OCI-M1 (cell line): ENCODE data around the gene ARHGAP19.
"Not testable (repeated sequence)": the region's sequence is repeated elsewhere in the genome, so short reads cannot be mapped to it uniquely, and the experiment has no call there.

ENCODE experiments used
- DNase-seq: peaks from one replicate; lab custom pipeline; 2025; lab: John Stamatoyannopoulos, UW

ARHGAP19 gene

DNA sequence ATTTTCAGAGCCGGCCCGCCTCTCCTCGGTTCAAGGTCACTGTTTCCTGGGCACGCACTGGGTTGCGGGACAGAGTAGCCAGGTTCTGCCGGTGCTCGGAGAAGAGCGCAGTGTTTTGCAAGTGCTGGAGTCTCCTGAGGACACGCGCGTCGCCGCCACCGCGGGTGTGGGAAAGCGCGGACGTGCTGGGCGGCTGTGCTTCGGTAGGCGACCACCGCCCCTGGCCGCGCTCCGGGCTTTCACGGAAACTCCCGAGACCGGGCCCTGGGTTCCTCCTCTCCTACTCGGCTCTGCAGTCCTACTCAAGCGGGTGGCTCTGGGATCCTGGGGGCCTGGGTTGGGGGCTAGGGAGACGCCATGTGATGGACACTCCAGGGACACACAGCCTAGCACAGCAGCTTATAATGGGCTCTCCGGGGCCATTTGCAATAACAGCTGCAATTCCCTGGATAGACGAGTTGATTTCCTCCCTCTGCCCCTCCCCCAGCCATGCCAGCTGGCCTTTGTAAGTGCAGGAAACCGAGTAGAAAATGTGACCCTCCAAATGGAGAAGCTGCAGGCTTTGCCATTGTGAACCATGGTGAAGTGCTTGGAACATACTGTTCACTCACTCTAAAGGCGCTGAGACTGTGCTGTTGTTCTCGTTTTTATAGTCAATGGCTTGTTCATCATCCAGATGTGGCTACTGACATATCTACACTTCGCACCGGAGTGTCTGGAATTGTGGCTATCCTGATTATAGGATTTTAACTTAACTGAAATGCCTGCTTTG is 28.8 kb upstream of the ARHGAP19 start:
- peak; percentile 43 for DNase-seq

DNA sequence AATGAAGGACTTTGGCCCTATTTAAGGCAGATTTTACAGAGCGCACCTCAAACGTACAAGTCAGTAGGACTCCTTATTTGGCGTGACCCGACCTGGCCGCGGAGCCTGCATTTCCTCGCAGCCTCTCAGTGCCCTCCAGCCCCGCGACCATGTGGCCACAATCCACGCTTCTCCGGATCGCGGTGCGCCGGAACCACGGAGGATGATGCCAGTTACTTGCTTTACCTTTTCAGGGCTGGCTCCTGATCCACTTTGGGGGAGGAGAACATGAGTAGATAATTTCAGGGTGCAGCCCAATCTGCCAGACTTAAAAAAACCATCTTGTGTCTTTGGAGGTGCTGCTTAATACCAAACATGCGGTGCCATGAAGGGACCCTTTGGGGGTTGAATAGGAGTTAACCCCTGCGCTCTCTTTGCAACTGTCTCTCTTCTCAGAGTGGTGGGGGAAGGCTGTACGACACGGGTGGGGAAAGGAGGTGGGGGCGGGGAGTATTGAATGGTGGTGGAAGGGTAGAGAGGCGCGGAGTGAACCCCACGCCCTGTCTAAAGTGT is 28.1 kb upstream of the ARHGAP19 start:
- peak; percentile 66 for DNase-seq

DNA sequence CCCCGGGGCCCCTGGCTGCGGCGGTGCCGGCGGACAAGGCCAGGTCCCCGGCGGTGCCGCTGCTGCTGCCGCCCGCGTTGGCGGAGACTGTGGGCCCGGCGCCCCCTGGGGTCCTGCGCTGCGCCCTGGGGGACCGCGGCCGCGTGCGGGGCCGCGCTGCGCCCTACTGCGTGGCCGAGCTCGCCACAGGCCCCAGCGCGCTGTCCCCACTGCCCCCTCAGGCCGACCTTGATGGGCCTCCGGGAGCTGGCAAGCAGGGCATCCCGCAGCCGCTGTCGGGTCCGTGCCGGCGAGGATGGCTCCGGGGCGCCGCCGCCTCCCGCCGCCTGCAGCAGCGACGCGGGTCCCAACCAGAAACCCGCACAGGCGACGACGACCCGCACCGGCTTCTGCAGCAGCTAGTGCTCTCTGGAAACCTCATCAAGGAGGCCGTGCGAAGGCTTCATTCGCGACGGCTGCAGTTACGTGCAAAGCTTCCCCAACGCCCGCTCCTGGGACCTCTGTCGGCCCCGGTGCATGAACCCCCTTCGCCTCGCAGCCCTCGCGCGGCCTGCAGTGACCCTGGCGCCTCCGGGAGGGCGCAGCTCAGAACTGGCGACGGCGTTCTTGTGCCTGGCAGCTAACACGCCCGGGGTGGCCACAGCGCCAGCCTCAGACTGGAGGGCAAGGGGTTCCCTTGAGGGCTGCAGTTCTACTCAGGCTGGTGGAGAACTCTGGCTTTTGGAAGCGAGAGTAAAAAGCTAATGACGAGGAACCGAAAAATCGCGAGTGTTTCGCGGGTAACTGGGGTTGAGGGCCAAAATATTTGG is 27.4 kb upstream of the ARHGAP19 start:
- DNase-seq, result peak; percentile 83

DNA sequence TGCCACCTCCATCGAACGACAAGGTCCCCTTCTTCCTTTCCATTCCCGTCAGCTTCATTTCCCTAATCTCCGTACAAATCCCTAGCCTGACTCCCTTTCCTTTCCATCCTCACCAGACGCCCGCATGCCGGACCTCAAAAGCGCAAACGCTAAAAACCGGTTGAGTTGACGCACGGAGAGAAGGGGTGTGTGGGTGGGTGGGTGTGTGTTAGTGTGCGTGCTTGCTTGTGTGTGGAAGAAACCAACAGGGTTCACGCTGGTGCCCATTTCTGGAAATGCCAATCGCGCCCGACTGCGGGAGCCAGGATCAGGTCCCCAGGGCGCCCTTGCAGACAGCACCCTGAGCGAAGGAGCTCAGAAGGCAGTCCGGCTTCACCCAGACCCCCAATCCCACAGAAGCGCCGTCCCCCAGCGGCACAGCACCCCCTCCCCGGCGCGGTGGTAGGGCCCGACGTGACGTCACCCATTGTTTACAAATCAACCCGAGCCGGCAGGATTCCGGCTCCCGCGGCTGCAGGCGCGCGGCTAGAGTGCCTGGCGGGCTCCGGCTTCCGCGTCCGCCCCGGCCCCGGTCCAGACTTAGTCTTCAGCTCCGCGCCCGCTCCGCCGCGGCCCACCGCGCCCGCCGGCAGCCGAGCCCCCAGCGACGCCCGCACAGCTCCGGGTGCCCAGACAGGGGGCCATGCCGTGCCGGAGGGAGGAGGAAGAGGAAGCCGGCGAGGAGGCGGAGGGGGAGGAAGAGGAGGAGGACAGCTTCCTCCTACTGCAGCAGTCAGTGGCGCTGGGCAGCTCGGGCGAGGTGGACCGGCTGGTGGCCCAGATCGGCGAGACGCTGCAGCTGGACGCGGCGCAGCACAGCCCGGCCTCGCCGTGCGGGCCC is 26.6 kb upstream of the ARHGAP19 start, which contains the start of gene FRAT1:
Gene FRAT1, plus strand, starts transcription at position 500 of the 880 bp plus-strand sequence. Its CDS starts 183 bp downstream, at position 683.
- DNase-seq, result peak; percentile 92

DNA sequence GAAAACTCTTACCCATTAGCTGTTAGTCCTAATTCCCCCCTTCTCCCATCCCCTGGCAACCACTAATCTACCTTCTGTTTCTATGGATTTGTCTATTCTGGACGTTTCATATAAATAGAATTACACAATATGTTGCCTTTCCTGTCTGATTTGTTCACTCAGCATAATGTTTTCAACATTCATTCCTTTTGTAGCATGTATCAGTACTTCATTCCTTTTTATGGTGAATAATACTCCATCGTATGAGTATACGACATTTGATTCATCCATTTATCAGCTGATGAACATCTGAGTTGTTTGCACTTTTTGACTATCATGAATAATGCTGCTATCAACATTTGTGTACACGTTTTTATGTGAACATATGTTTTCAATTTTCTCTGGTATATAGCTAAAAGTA is 22.2 kb upstream of the ARHGAP19 start:
- DNase-seq, result no peak

DNA sequence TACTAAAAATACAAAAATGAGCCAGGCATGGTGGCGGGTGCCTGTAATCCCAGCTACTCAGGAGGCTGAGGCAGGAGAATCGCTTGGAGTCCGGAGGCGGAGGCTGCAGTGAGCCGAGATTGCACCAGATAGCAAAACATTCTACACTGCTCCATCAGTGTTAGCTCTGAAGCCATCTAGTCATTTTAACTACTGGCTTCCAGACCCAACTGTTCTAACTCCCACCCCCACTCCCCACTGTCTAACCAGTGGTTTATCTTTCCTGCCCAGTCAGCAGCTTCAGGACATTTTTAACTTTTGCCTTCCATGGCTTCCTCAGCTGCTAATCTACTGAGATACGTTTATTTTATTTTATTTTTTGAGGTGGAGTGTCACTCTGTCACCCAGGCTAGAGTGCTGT is 20.5 kb upstream of the ARHGAP19 start:
- DNase-seq, result peak; percentile 59

DNA sequence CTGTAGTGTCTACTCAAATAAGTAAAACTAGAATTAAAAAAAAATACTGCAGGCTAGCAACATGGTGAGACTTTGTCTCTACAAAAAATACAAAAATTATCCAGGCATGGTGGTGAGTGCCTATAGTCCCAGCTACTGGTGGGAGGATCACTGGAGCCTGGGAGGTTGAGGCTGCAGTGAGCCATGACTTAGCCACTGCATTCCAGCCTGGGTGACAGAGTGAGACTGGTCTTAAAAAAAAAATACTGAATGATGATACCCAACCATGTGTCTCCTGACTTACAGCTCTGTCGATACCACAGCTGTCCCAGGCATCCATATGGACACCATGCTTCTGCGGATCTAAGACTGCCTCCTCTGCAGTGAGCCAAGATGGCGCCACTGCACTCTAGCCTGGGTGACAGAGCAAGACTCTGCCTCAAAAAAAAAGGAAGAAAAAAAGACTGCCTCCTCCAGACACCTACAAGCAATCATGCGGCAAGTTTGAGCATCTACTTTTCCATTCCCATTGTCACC is 18.7 kb upstream of the ARHGAP19 start:
- no peak for DNase-seq

DNA sequence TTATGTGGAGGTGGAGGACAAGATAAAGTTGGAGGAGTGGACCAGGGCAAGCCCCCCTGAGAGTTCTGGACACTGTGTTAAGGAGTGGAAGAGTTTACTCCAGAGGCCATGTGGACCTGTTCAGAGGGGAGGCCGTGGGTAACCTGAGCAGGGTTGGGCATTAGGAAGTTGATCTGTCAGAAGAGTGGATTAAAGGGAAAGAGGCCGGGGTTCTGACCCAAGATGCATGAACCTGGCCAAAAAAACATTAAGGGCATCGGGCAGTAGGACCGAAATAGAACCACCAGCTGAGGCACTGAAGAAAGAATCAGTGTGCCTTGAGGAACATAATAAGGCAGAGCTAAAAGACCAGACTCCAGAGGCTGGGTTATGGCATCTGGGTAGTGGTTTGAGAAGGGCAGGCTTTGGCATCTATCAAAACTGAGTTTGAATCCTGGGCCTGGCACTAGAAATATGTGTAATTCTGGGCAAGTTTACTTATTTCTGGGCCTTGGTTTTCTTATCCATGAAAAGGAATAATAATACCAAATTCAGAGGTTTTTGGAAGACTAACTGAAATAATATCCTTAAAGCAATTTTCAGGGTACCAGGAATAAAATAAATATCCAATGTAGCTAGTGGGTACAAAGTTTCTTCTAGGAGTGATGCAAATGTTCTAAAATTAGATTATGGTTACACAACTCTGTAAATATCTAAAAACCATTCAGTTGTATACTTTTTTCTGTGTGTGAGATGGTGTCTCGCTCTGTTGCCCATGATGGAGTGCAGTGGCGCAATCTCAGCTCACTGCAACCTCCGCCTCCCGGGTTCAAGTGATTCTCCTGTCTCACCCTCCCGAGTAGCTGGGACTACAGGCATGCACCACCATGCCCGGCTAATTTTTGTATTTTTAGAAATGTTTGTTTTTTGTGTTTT is 15.7 kb upstream of the ARHGAP19 start:
- DNase-seq, result no peak

DNA sequence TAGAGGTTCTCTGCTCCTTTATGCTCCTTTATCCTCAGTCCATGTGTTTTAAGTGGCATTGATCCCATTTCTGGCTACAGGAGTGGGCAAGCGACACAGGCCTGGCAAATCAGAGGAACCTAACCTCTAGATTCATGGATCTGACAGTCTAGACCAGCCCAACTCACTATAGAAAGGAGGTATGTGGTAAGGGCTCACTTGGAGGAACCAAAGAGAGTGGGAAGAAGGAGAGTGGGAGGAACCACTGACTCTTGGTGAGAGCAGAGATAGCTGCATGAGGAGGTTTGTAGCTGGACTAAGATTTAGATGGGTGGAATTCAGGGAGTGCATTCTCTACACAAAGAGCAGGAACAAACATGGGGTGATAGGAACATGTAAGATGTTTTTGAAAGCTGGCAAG is 15.0 kb upstream of the ARHGAP19 start:
- peak; percentile 28 for DNase-seq

DNA sequence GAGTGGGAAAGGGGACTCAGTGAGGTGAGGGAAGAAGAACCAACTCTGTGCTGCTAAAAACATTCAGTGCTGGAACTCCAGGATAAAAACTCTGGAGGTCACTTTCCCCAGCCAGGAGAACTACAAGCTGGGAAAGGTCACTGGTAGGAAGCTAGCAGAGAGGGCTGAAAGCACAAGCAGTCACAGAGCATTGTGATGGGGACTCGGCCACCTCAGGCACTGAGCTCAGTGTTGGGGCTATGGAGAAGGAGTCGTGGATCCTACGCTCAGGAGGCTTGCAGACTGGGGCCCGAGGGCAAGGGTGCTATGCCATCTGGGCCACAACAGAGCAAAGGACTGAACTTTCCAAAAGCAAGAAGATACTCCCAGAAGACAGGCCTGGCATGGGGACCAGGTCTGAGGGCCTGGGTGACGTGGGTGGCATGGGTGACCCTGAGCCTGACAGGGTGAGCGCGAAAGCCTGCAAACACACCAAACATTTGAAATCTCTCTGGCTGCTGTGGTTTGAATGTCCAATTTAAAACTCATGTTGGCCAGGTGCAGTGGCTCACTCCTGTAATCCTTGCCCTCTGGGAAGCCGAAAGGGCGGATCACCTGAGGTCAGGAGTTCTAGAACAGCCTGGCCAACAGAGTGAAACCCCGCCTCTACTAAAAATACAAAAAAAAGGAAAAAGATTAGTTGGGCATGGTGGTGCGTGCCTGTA is 9.8 kb upstream of the ARHGAP19 start:
- no peak for DNase-seq

DNA sequence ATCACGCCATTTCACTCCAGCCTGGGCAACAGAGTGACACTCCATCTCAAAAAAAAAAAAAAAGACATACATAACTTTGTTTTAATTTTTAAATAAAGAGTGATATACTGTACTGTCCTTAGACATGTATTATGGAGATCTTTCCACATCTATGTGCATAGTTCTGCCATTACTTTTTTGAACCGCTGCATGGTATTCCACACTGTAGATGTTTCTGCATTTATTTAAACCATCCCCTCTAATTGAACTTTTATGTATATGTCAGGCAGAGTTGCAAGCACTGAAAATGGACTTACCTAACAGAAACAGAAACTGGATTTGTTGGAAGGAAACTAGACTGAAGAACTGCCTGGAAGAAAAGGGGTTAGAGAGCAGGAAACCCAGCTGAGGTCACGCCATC is 8.5 kb upstream of the ARHGAP19 start:
- DNase-seq, result no peak

DNA sequence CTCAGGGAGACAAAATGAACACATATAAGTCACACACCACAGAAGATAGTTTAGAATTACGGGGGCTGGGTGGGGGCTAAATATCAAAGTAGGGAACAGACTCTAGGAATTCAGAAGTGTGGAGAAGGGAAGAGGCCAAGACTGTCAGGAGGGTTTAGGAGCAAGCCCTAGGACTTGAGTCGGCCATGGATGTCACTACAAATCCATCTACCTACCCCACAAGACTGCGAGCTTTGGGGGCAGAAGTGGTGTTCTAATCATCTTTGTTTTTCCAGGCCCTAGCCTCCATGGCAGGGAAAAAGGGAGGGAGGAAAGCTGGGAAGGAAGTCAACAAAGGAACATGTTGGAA is 5.8 kb upstream of the ARHGAP19 start:
- DNase-seq, result no peak

DNA sequence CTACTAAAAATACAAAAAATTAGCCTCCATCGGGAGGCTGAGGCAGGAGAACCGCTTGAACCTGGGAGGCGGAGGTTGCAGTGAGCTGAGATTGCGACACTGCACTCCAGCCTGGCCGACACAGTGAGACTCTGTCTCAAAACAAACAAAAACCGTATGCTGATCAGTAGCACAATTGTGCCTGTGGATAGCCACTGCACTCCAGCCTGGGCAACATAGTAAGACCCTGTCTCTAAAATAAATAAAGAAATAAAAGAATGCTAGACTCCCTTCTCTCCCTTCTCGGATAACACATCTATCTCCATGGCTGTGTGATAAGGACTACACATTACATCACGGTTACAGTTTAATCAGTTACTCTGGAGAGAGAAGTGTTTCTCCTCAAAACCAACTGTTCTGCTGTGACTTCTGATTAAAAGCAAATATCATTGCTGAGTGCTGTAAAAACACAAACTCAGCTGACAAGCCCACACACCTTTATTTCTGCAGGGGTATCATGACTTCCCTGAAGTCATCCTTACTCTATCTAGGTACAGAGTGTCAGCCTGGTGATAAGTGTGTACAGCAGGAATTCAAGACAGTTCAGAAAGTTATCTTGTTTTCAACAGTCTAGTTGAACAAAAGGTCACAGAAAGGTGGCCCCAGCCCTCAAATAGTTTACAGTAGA is 5.3 kb upstream of the ARHGAP19 start:
- peak; percentile 57 for DNase-seq

DNA sequence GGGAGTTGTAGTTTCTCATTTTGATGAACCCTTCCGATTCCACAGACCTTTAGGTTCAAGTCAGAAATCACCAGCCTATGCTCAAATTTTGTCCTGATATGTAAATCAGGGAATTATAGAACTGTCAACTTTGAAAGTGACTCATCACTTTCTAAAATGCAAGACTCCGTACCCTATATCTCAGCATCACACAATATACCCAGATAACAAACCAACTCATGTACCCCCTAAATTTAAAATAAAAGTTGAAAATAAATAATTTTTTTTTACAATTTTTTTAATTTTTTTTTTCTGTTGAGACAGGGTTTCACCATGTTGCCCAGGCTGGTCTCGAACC is 393 bp upstream of the ARHGAP19 start:
- no peak for DNase-seq

DNA sequence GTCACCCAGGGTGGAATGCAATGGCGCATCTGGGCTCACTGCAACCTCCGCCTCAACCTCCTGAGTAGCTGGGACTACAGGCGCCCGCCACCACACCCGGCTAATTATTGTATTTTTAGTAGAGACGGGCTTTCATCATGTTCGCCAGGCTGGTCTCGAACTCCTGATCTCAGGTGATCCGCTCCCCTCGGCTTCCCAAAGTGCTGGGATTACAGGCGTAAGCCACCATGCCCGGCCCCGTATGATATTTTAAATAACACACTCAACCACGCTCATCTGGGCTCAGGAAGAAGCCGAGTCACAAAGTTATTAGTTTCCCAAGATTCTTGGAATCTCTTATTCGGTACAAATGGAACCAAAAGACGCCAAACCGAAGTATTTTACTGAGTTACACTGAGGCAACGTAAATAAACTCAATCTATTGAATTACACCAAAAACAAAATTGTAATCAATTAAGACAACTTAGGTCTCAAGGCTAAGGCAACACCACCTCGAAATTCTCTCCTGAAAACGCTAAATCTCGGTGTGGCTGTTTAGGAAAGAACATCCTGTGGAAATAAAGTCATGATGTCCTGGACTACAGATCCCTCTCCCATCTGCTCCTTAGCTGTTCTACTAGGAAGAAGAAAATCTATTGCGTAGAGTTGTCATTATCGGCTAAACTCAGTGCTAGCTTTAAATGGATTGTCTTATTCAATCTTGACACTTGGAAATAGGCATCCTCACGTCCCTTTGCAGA is 910 bp downstream of the ARHGAP19 start:
- no peak for DNase-seq

DNA sequence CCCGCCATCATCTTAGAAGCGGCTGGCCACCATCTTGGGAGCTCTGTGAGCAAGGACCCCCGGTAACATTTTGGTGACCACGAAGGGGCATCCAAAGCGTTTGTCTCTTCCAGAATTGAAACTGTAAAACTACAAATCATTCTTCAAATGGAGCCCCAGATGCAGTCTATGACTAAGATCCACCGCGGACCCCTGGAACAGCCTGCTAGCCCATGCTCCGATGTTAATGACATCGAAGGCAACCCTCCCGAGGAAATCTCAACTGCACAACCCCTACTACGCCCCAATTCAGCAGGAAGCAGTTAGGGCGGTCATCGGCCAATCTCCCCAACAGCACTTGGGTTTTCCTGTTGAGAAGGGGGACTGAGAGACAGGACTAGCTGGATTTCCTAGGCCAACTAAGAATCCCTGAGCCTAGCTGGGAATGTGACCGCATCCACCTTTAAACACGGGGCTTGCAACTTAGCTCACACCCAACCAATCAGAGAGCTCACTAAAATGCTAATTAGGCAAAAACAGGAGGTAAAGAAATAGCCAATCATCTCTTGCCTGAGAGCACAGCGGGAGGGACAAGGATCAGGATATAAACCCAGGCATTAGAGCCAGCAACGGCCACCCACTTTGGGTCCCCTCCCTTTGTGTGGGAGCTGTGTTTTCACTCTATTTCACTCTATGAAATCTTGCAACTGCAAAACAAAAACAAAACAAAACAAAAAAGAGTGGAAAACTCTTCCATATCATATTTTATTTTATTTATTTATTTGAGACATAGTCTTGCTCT is 1.7 kb downstream of the ARHGAP19 start:
- not testable (repeated sequence) for DNase-seq

DNA sequence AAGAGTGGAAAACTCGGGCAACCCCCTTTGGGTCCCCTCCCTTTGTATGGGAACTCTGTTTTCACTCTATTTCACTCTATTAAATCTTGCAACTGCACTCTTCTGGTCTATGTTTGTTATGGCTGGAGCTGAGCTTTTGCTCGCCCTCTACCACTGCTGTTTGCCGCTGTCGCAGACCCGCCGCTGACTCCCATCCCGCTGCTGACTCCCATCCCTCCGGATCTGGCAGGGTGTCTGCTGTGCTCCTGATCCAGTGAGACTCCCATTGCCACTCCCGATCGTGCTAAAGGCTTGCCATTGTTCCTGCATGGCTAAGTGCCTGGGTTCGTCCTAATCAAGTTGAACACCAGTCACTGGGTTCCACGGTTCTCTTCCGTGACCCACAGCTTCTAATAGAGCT is 2.4 kb downstream of the ARHGAP19 start:
- not testable (repeated sequence) for DNase-seq

DNA sequence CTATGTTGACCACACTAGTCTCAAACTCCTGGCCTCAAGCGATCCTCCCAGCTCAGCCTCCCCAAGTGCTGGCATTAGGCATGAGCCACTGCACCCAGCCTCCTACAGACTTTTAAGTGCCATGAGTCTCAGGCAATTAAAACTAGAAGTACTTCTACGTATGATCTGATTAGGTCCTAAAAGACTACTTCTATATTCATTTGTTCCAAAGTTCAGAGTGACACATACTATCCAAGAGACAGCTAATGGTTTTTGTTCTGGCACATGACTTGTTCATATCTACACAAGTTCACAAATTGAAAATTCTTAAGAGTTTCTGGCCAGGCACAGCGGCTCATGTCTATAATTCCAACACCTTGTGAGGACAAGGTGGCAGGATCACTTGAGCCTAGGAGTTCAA is 11.7 kb downstream of the ARHGAP19 start:
- no peak for DNase-seq
